ENCODE measurements around the gene CMTM2.
"Not testable (repeated sequence)": the region's sequence is repeated elsewhere in the genome, so short reads cannot be mapped to it uniquely, and the experiment has no call there.

CMTM2 gene

GRCh38 chr16:66581246-66581952 lies 2.1 kb downstream of the CMTM2 start:
- DNase-seq (ENCODE audit: extremely low read depth in 1 of 2, low read depth in 1 of 2) = no peak

GRCh38 chr16:66585481-66586239 lies 6.4 kb downstream of the CMTM2 start:
- DNase-seq (ENCODE audit: extremely low read depth in 1 of 2, low read depth in 1 of 2) = no peak

GRCh38 chr16:66587881-66588600 lies 8.8 kb downstream of the CMTM2 start:
- DNase-seq (ENCODE audit: extremely low read depth in 1 of 2, low read depth in 1 of 2) = no peak

- DNase-seq (ENCODE audit: extremely low read depth in 1 of 2, low read depth in 1 of 2) = peak; percentile 34 to 56
Measured at GRCh38 chr16:66588981-66589713, 9.9 kb downstream of the CMTM2 start.

GRCh38 chr16:66590322-66590721 lies 11.1 kb downstream of the CMTM2 start:
- no peak for DNase-seq (ENCODE audit: extremely low read depth in 1 of 2, low read depth in 1 of 2)

GRCh38 chr16:66591018-66591417 lies 11.8 kb downstream of the CMTM2 start:
- DNase-seq (ENCODE audit: extremely low read depth in 1 of 2, low read depth in 1 of 2) = no peak

GRCh38 chr16:66592241-66592640 lies 13.0 kb downstream of the CMTM2 start:
- DNase-seq (ENCODE audit: extremely low read depth in 1 of 2, low read depth in 1 of 2) = no peak

GRCh38 chr16:66592814-66593213 lies 13.6 kb downstream of the CMTM2 start:
- no peak for DNase-seq (ENCODE audit: extremely low read depth in 1 of 2, low read depth in 1 of 2)

- no peak for DNase-seq (ENCODE audit: extremely low read depth in 1 of 2, low read depth in 1 of 2)
Measured at GRCh38 chr16:66594739-66595138, 15.5 kb downstream of the CMTM2 start.

GRCh38 chr16:66596559-66596958 lies 17.3 kb downstream of the CMTM2 start:
- not testable (repeated sequence) for DNase-seq (ENCODE audit: extremely low read depth in 1 of 2, low read depth in 1 of 2)

GRCh38 chr16:66596986-66597848 lies 18.0 kb downstream of the CMTM2 start:
- DNase-seq (ENCODE audit: extremely low read depth in 1 of 2, low read depth in 1 of 2) = no peak

- no peak for DNase-seq (ENCODE audit: extremely low read depth in 1 of 2, low read depth in 1 of 2)
Measured at GRCh38 chr16:66598111-66598510, 18.8 kb downstream of the CMTM2 start.

- no peak for DNase-seq (ENCODE audit: extremely low read depth in 1 of 2, low read depth in 1 of 2)
Measured at GRCh38 chr16:66599726-66600125, 20.5 kb downstream of the CMTM2 start.

GRCh38 chr16:66600477-66600876 lies 21.2 kb downstream of the CMTM2 start:
- no peak for DNase-seq (ENCODE audit: extremely low read depth in 1 of 2, low read depth in 1 of 2)

- no peak for DNase-seq (ENCODE audit: extremely low read depth in 1 of 2, low read depth in 1 of 2)
Measured at GRCh38 chr16:66601471-66601870, 22.2 kb downstream of the CMTM2 start.

GRCh38 chr16:66603537-66604375 lies 24.5 kb downstream of the CMTM2 start:
- DNase-seq (ENCODE audit: extremely low read depth in 1 of 2, low read depth in 1 of 2) = peak; percentile 30 to 57

GRCh38 chr16:66604376-66605176 lies 25.3 kb downstream of the CMTM2 start, which contains the start of gene CMTM3:
TSS of gene CMTM3 (plus strand) at chr16:66604704. CDS start at chr16:66604806, 102 bp downstream.
- peak; percentile 45 to 54 for DNase-seq (ENCODE audit: extremely low read depth in 1 of 2, low read depth in 1 of 2)

Measured in stimulated activated CD8-positive, alpha-beta memory T cell treated with anti-CD3 and anti-CD28 coated beads, Interleukin-7, amount 100 ng/mL, for 48 hours (primary cell).